OCI-LY1 (cell line): Measurements from ENCODE around the gene FBXW4.

ENCODE experiments used
- H2AFZ ChIP-seq: fragments of 200-600 bp; sonication (generic), shearing (Covaris generic); 2 replicates; pipeline ENCODE4 v1.6.0; 2014; ENCODE audit warnings: antibody characterized with exemption, mild to moderate bottlenecking, low read length
- H3F3A ChIP-seq: fragments of 200-600 bp; sonication (generic), shearing (Covaris generic); 2 replicates; pipeline ENCODE4 v1.6.0; 2014; ENCODE audit warnings: mild to moderate bottlenecking, antibody characterized with exemption, low read length, moderate library complexity; ENCODE audit not compliant: insufficient read depth
- H3K27ac ChIP-seq: fragments of 200-600 bp; sonication (generic); 2 replicates; pipeline ENCODE4 v1.5.1; 2014; ENCODE audit warnings: low read length, mixed run types, mild to moderate bottlenecking, low read depth; ENCODE audit not compliant: poor library complexity, severe bottlenecking
- H3K27me3 ChIP-seq: fragments of 200-600 bp; sonication (generic); 2 replicates; pipeline ENCODE4 v1.6.0; 2014; ENCODE audit warnings: antibody characterized with exemption, mild to moderate bottlenecking, low read length, moderate library complexity; ENCODE audit not compliant: insufficient read depth
- H3K36me3 ChIP-seq: fragments of 200-600 bp; sonication (generic); 2 replicates; pipeline ENCODE4 v1.6.1; 2014; ENCODE audit warnings: mild to moderate bottlenecking, antibody characterized with exemption, low read length, moderate library complexity, mixed read lengths; ENCODE audit not compliant: insufficient read depth
- H3K4me1 ChIP-seq: fragments of 200-600 bp; sonication (generic); 2 replicates; pipeline ENCODE4 v1.5.1; 2014; ENCODE audit warnings: mild to moderate bottlenecking, low read length, moderate library complexity; ENCODE audit not compliant: insufficient read depth, severe bottlenecking
- H3K4me2 ChIP-seq: fragments of 200-600 bp; sonication (generic), shearing (Covaris generic); 2 replicates; pipeline ENCODE4 v1.6.1; 2014; ENCODE audit warnings: low read length
- H3K4me3 ChIP-seq: fragments of 200-600 bp; sonication (generic); 2 replicates; pipeline ENCODE4 v1.5.1; 2014; ENCODE audit warnings: low read length, low read depth, mild to moderate bottlenecking, mixed read lengths; ENCODE audit not compliant: poor library complexity, severe bottlenecking
- H3K79me2 ChIP-seq: fragments of 200-600 bp; shearing (Covaris generic); 2 replicates; pipeline ENCODE4 v1.6.1; 2016; ENCODE audit warnings: mixed run types, low read length, mixed read lengths; ENCODE audit not compliant: insufficient read depth
- H3K9ac ChIP-seq: fragments of 200-600 bp; sonication (generic), shearing (Covaris generic); 2 replicates; pipeline ENCODE4 v1.6.1; 2014; ENCODE audit warnings: mild to moderate bottlenecking, low read length, mixed read lengths
- H3K9me2 ChIP-seq: fragments of 200-600 bp; sonication (generic), shearing (Covaris generic); 2 replicates; pipeline ENCODE4 v1.6.1; 2014; ENCODE audit warnings: low read depth, mild to moderate bottlenecking, low read length, mixed read lengths
- H3K9me3 ChIP-seq: fragments of 200-600 bp; shearing (Covaris generic); 2 replicates; pipeline ENCODE4 v1.6.1; 2014; ENCODE audit warnings: low read length, mixed read lengths
- H4K20me1 ChIP-seq: fragments of 200-600 bp; sonication (generic), shearing (Covaris generic); 2 replicates; pipeline ENCODE4 v1.6.0; 2016; ENCODE audit warnings: mild to moderate bottlenecking, low read length; ENCODE audit not compliant: insufficient read depth
- EZH2 ChIP-seq: fragments of 200-600 bp; sonication (generic), shearing (Covaris generic); IDR thresholded peaks from 2 replicates; pipeline ENCODE4 v1.8.0; 2017; ENCODE audit warnings: borderline replicate concordance, mixed run types, mild to moderate bottlenecking, antibody characterized with exemption, low read length, moderate library complexity, mixed read lengths
- TF ChIP-seq, protein P1 (sequence below): fragments of 200-600 bp; sonication (generic), shearing (Covaris generic); IDR thresholded peaks from 2 replicates; pipeline ENCODE4 v1.5.1; 2017; ENCODE audit warnings: mild to moderate bottlenecking, antibody characterized with exemption, low read length, moderate library complexity, mixed read lengths

FBXW4 gene

DNA sequence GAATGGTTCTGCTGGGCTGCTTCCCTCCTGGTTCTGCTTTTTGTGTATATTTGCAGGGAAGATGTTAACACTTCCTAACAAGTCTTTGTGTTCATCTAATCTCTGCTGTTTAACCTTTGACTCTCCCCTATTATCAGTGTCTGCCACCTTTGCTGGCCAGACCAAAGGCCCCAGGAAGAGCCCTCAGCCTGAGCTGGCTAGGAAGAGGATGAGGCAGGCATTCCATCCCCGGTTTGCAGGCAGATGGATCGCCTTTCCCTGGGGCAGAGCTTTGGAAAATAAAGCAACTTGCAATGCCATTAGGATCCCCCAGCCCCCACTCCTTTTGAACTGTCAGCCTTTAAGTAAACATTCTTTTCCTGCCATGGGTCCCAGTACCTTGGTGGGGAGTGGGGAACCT lies 87.8 kb downstream of the FBXW4 start:
- Histone ChIP-seq H3K27ac (no peak overlapping the region), H3K4me1 (no peaks in the 10 kb centered on the region), H3K4me2 (no peak overlapping the region), H2AFZ (no peak overlapping the region), H3K4me3 (no peak overlapping the region), H3K27me3 (no peaks in the 10 kb centered on the region), H3F3A (no peaks in the 10 kb centered on the region), H3K9me2 (no peaks in the 10 kb centered on the region), H4K20me1 (no peaks in the 10 kb centered on the region), H3K79me2 (no peaks in the 10 kb centered on the region), H3K9me3 (no peaks in the 10 kb centered on the region), H3K9ac (no peak overlapping the region), H3K36me3 (peaks cover 26% of the 10 kb centered on the region)
- no peak for TF ChIP-seq EZH2
- TF ChIP-seq, protein P1, sequence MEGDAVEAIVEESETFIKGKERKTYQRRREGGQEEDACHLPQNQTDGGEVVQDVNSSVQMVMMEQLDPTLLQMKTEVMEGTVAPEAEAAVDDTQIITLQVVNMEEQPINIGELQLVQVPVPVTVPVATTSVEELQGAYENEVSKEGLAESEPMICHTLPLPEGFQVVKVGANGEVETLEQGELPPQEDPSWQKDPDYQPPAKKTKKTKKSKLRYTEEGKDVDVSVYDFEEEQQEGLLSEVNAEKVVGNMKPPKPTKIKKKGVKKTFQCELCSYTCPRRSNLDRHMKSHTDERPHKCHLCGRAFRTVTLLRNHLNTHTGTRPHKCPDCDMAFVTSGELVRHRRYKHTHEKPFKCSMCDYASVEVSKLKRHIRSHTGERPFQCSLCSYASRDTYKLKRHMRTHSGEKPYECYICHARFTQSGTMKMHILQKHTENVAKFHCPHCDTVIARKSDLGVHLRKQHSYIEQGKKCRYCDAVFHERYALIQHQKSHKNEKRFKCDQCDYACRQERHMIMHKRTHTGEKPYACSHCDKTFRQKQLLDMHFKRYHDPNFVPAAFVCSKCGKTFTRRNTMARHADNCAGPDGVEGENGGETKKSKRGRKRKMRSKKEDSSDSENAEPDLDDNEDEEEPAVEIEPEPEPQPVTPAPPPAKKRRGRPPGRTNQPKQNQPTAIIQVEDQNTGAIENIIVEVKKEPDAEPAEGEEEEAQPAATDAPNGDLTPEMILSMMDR = no peak

DNA sequence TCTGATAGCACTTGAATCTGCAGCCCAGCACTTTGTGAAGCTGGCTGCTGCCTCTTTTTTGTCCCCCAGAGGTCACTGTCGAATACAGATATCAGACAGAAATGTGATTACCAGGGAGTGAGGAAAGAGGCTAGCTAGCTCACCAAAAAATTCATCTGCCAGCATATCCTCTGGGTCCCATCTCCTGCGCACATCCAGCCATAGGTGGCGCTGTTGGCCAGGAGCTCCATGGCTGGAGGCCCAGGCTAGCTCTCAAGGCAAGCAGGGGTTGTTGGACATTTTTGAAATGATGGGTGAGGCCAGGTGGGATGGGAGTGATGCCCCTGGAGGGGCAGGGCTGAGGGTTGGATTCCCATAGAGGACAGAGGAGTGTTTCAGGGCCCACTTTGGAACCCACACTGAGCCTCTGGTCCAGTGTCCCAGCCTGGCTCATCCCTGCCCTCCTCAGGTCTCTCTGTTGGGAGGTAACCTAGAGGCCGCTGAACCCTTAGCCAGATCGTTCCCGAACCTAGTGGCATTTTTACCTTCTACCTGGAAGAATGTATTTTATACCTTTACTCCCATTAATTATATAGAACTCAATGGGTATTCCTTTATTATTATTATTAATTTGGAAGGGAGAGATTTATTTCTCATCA lies 92.1 kb downstream of the FBXW4 start:
- Histone ChIP-seq H3K27me3 (no peaks in the 10 kb centered on the region), H3K9me2 (no peaks in the 10 kb centered on the region), H3K27ac (no peak overlapping the region), H3K4me2 (no peak overlapping the region), H3K4me3 (no peak overlapping the region), H3F3A (no peaks in the 10 kb centered on the region), H3K4me1 (no peaks in the 10 kb centered on the region), H2AFZ (no peak overlapping the region), H3K79me2 (no peaks in the 10 kb centered on the region), H3K9ac (no peak overlapping the region), H3K36me3 (no peaks in the 10 kb centered on the region), H3K9me3 (no peaks in the 10 kb centered on the region), H4K20me1 (no peaks in the 10 kb centered on the region)
- no peak for TF ChIP-seq EZH2
- TF ChIP-seq, protein P1 = peak; percentile 74

DNA sequence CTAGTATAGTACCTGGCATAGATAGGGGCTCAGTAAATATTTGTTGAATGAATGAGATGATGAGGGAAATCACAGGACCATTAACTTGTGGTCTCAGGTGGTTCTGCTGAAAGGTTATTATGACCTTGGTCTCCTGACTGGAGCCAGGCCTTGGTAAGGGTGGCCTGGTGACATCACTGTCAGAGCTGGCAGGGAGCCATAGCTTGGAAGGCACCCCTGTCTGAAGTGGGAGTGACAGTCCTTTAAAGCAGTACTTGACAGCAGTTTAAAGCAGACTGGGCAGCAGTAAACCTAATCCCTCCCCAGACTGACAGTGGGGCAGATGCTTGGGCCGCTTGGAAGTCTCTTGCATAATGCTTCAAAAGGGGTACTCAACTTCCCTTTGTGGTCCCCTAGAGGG lies 93.4 kb downstream of the FBXW4 start:
- H4K20me1 ChIP-seq = no peaks in the 10 kb centered on the region
- no peaks in the 10 kb centered on the region for H3K27me3 ChIP-seq
- no peaks in the 10 kb centered on the region for H3K4me1 ChIP-seq
- H2AFZ ChIP-seq = no peak overlapping the region
- no peaks in the 10 kb centered on the region for H3K9me3 ChIP-seq
- H3K4me2 ChIP-seq = no peak overlapping the region
- TF ChIP-seq, protein P1 = no peak
- no peak for TF ChIP-seq EZH2
- H3K36me3 ChIP-seq = no peaks in the 10 kb centered on the region
- H3K27ac ChIP-seq = no peak overlapping the region
- H3F3A ChIP-seq = no peaks in the 10 kb centered on the region
- H3K79me2 ChIP-seq = no peaks in the 10 kb centered on the region
- H3K9me2 ChIP-seq = no peaks in the 10 kb centered on the region
- H3K9ac ChIP-seq = no peak overlapping the region
- H3K4me3 ChIP-seq = no peak overlapping the region
